GM21447 (cell line): ENCODE measurements around the gene NPC1L1.

Experiments used
- ATAC-seq: cut with Tn5 transposase; IDR thresholded peaks from one replicate; pipeline ENCODE4 v1.9.1; 2021; ENCODE audit not compliant: unreplicated experiment

NPC1L1 gene

GRCh38 chr7:44541028-44541869, at the start of gene NPC1L1:
Gene NPC1L1 (minus strand): TSS chr7:44541330. CDS start chr7:44541259, 71 bp downstream.
- no peak for ATAC-seq

- no peak for ATAC-seq
Measured at GRCh38 chr7:44590910-44591309, 49.8 kb upstream of the NPC1L1 start.

GRCh38 chr7:44587843-44588711, 46.9 kb upstream of the NPC1L1 start:
- peak; percentile 77 for ATAC-seq

GRCh38 chr7:44583146-44583865, 42.2 kb upstream of the NPC1L1 start:
- ATAC-seq: no peak

GRCh38 chr7:44581879-44582603, 40.9 kb upstream of the NPC1L1 start, which contains the start of gene TMED4:
Gene TMED4 (minus strand): TSS chr7:44582231. CDS start chr7:44582206, 25 bp downstream.
- peak; percentile 83 for ATAC-seq

- ATAC-seq: peak; percentile 41
Measured at GRCh38 chr7:44580945-44581878, 40.1 kb upstream of the NPC1L1 start.

GRCh38 chr7:44576228-44576627, 35.1 kb upstream of the NPC1L1 start:
- ATAC-seq: no peak

GRCh38 chr7:44575054-44575453, 33.9 kb upstream of the NPC1L1 start:
- no peak for ATAC-seq

GRCh38 chr7:44574287-44574872, 33.2 kb upstream of the NPC1L1 start:
- ATAC-seq: no peak

- peak; percentile 96 for ATAC-seq
Measured at GRCh38 chr7:44573464-44574286, 32.5 kb upstream of the NPC1L1 start, which contains the start of gene DDX56. Gene DDX56 (minus strand): TSS chr7:44573908. CDS start chr7:44573895, 13 bp downstream.

- no peak for ATAC-seq
Measured at GRCh38 chr7:44572771-44573170, 31.6 kb upstream of the NPC1L1 start.

GRCh38 chr7:44569959-44570358, 28.8 kb upstream of the NPC1L1 start:
- ATAC-seq: no peak

GRCh38 chr7:44568771-44569560, 27.8 kb upstream of the NPC1L1 start:
- no peak for ATAC-seq

GRCh38 chr7:44567884-44568283, 26.8 kb upstream of the NPC1L1 start:
- no peak for ATAC-seq

- no peak for ATAC-seq
Measured at GRCh38 chr7:44566680-44567079, 25.6 kb upstream of the NPC1L1 start.

- ATAC-seq: peak; percentile 32
Measured at GRCh38 chr7:44565795-44566559, 24.8 kb upstream of the NPC1L1 start.
